HG02642 (cell line): ENCODE data around the gene PRR35.

Source experiments
- ATAC-seq: cut with Tn5 transposase; IDR thresholded peaks from one replicate; pipeline ENCODE4 v1.9.1; 2021; ENCODE audit warnings: mild to moderate bottlenecking; ENCODE audit not compliant: unreplicated experiment, poor library complexity

Gene PRR35

GRCh38 chr16:546909-547770, 13.1 kb upstream of the PRR35 start:
- ATAC-seq, result no peak

- no peak for ATAC-seq
Observed at GRCh38 chr16:548586-548985, 11.6 kb upstream of the PRR35 start.

- no peak for ATAC-seq
Observed at GRCh38 chr16:549544-550263, 10.5 kb upstream of the PRR35 start.

GRCh38 chr16:551210-551609, 9.0 kb upstream of the PRR35 start:
- ATAC-seq, result no peak

- no peak for ATAC-seq
Observed at GRCh38 chr16:552171-552570, 8.0 kb upstream of the PRR35 start.

- no peak for ATAC-seq
Observed at GRCh38 chr16:553601-554296, 6.4 kb upstream of the PRR35 start.

- no peak for ATAC-seq
Observed at GRCh38 chr16:554297-554621, 5.9 kb upstream of the PRR35 start.

- no peak for ATAC-seq
Observed at GRCh38 chr16:554640-555365, 5.4 kb upstream of the PRR35 start.

- no peak for ATAC-seq
Observed at GRCh38 chr16:555528-556473, 4.4 kb upstream of the PRR35 start.

GRCh38 chr16:556474-557173, 3.6 kb upstream of the PRR35 start:
- ATAC-seq, result no peak

- no peak for ATAC-seq
Observed at GRCh38 chr16:557463-558297, 2.5 kb upstream of the PRR35 start.

- no peak for ATAC-seq
Observed at GRCh38 chr16:558298-559020, 1.7 kb upstream of the PRR35 start.

GRCh38 chr16:559021-559380, 1.2 kb upstream of the PRR35 start:
- no peak for ATAC-seq

- ATAC-seq, result no peak
Observed at GRCh38 chr16:559411-560203, 587 bp upstream of the PRR35 start.

- ATAC-seq, result no peak
Observed at GRCh38 chr16:560701-561412, 663 bp downstream of the PRR35 start.

- no peak for ATAC-seq
Observed at GRCh38 chr16:561413-561794, 1.2 kb downstream of the PRR35 start.
